T47D (cell line): ENCODE measurements around the gene HSPA12B.

ENCODE experiments used
- DNase-seq, 2 experiments: peaks; one replicate each; pipeline versions ENCODE4 v3.0.0 to v3.0.0-alpha.2; 2011 to 2012; ENCODE audit warnings: low read depth in 1 of 2, low spot score in 1 of 2
- JUND ChIP-seq: IDR thresholded peaks from 2 replicates; pipeline ENCODE4 v1.6.1; 2012; ENCODE audit warnings: low read depth
- in situ Hi-C: cut with HindIII; loops from 2 replicates; pipeline ENCODE4 v1.10.0; 2016; ENCODE audit warnings: low sequenced_read_pairs, low pct_unique_long_range_greater_than_20kb

HSPA12B gene

GRCh38 chr20:3696745-3697587 lies 35.5 kb upstream of the HSPA12B start:
- no peak for TF ChIP-seq JUND
- DNase-seq, result no peak
- in situ Hi-C loops, result no loop called here

- DNase-seq, result no peak
- in situ Hi-C loops, result no loop called here
- no peak for TF ChIP-seq JUND
Measured at GRCh38 chr20:3697588-3698305, 34.7 kb upstream of the HSPA12B start.

GRCh38 chr20:3698591-3699001 lies 33.9 kb upstream of the HSPA12B start:
- no peak for DNase-seq
- in situ Hi-C loops, result no loop called here
- no peak for TF ChIP-seq JUND

- in situ Hi-C loops, result no loop called here
- no peak for TF ChIP-seq JUND
- DNase-seq, result no peak
Measured at GRCh38 chr20:3699037-3699436, 33.4 kb upstream of the HSPA12B start.

- in situ Hi-C loops, result no loop called here
- DNase-seq, result no peak
- no peak for TF ChIP-seq JUND
Measured at GRCh38 chr20:3701061-3701998, 31.2 kb upstream of the HSPA12B start.

GRCh38 chr20:3702611-3703391 lies 29.7 kb upstream of the HSPA12B start:
- TF ChIP-seq JUND, result no peak
- in situ Hi-C loops, result no loop called here
- DNase-seq, result no peak

GRCh38 chr20:3704087-3704486 lies 28.4 kb upstream of the HSPA12B start:
- in situ Hi-C loops, result no loop called here
- no peak for DNase-seq
- TF ChIP-seq JUND, result no peak

GRCh38 chr20:3705491-3705969 lies 27.0 kb upstream of the HSPA12B start:
- TF ChIP-seq JUND, result no peak
- no peak for DNase-seq
- in situ Hi-C loops, result no loop called here

- no peak for DNase-seq
- TF ChIP-seq JUND, result no peak
- in situ Hi-C loops, result no loop called here
Measured at GRCh38 chr20:3705970-3706739, 26.3 kb upstream of the HSPA12B start.

- in situ Hi-C loops, result no loop called here
- DNase-seq, result no peak
- TF ChIP-seq JUND, result no peak
Measured at GRCh38 chr20:3706774-3707507, 25.5 kb upstream of the HSPA12B start.
